HG03159 (cell line): ENCODE data around the gene USH1C.

Experiments
- ATAC-seq: cut with Tn5 transposase; IDR thresholded peaks from one replicate; pipeline ENCODE4 v1.9.1; 2021; ENCODE audit warnings: mild to moderate bottlenecking, moderate library complexity; ENCODE audit not compliant: unreplicated experiment

Gene USH1C

DNA sequence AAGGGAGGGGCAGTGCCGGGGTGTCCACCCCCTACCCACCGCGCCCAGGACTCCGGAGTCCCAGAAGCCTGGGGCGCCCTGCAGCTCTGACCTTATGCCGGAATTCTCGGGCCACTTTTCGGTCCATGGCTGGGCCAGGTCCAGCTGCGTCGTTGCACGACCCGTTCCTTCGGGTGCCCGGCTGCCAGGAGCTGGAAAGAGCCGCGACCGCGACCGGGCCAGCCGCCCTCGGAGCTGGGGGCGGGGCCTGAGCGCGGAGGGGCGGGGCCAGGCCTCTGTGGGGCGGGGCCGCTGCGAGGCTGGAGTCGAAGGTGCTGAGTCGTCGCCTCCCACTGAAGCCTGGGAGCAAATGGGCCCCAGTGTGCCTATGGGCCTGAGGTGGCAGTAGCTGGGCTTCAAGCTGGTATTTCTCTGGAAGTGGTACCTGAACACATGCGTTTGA lies at the start of gene USH1C:
Gene USH1C (minus strand): TSS at position 236 of the 442 bp plus-strand sequence. CDS start 109 bp downstream, at position 127.
- ATAC-seq: no peak

DNA sequence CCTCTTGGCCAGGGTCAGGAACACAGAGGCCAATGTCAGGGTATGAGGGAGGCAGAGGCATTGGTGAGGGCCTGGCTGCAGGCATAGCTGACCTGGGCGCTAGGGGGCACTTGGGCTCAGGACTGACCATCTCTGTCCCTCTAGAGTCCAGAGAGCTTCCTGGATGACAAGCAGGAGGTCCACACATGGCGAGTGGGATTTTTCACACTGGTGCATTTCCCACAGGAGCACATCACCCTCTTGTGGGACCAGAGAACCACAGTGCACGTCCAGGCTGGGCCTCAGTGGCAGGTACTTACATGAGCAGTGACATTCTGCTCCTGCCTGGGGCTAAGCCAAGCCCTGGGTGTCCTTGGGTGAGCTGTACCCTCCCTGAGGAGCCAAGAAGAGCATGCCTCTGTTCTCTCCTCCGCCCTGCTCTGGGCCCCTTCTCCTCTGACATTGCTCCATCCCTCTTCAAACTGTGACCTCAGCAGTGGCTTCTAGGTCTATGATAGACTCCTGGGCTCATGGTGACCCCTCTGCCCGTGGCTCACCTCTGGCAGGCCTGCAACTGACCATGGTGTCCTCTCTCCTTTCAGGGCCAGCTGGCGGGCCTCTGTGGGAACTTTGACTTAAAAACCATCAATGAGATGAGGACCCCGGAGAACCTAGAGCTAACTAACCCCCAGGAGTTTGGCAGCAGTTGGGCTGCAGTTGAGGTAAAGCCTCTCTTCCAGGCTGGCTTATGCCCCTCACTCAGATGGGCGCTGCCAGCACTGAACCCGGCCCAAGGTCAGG lies 49.4 kb upstream of the USH1C start:
- ATAC-seq: no peak

DNA sequence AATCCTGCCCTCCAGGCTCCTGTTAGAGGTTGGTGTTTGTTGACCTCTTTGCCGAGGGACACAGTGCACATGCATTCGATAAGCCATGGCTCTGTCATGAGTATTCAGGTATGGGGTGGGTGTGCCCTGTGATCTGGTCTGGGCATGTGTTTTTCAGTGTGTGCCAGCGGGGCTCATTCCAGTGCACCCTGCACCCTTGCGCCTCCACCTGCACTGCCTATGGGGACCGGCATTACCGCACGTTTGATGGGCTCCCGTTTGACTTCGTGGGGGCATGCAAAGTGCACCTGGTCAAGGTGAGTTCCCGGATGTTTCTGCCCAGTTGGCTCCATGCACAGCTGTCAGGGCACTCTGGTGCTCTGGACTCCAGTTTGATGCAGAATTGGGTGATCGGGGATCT lies 47.1 kb upstream of the USH1C start:
- no peak for ATAC-seq

DNA sequence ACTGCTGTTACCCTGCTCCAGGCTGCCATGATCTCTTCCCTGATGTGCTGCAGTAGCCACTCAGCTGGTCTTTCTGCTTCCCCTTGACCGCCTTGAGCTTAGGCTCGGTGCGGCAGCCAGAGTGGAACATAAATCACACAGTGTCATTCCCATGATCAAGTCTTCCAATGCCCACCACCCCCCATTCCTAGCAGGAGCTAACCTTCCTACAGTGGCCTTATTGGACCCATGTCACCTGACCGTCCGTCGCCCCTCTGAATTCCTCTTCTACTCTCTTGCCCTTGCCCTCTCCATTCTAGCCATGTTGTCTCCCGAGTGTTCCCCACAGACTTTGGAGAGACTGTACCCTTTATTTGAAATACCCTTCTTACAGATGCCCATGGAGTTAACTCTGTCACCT lies 46.2 kb upstream of the USH1C start:
- ATAC-seq: no peak

DNA sequence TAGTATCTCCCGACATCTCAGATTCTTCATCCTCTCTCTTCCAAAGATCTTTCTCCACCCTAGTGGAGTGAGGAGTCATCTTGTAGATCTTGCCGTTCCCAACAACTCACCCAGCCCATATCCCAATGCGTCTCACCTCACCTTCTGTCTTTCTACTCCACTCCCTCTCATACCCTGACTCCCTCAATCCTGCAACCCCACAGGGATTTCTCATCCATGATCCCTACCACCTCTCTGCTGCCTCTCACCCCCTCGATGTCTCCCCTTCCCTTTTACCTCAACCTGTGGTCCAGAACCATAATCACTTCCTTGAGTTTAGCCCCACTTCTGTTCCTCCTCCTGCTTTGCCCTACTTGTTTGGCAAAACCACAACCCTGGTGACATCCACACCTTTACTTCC lies 44.5 kb upstream of the USH1C start:
- ATAC-seq: no peak

DNA sequence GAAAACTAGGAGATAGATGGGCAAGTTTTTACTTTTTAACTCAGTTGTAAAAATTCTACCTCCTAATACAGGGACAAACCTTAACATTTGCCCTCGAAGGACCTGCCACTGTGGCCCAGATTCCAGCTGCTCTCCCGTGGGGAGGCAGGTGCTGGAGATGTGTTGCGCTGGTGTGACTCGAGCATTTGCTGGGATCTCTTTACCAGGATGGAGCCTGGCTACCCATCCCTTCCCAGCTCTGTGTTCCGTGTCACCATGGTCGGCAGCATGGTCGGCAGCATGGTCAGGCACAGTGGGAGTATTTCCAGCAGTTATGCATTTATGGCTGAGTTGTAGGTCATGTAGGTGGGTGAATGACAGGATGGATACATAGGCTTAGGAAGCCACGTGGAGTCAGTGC lies 44.0 kb upstream of the USH1C start:
- ATAC-seq: no peak

DNA sequence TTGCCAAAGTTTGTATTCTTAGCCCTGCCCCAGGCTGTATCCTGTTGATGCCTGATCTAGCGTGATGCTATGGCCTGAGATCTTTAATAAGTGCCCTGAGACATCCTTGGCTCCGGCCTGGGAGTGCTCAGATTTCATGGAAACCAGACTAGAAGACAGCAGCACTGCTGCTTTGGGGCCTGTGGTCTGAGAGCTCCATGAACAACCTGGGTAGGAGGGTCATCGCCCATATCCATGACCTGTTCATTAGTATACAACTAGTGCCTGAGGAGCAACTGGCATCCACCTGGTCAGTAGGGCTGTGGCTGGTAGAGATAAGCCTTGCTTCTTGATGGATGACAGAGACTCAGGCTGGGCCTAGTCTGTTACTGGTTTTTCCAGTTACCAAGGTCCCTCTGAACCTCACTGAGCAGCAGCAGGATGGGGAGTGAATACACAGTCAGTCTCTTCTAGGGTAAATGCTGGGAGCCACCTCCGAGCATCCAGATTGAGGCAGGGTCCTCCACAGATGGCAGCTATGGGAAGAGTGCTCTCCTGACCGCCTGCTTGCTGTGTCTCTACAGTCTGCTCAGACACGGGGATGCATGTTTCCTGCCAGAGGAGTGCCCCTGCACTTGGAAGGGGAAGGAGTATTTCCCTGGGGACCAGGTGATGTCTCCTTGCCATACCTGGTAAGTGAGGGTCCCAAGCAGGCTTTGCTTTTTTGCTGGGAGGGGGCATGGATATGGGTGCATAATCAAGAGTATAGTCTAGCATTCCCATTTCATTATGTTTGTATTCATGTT lies 41.9 kb upstream of the USH1C start:
- no peak for ATAC-seq

DNA sequence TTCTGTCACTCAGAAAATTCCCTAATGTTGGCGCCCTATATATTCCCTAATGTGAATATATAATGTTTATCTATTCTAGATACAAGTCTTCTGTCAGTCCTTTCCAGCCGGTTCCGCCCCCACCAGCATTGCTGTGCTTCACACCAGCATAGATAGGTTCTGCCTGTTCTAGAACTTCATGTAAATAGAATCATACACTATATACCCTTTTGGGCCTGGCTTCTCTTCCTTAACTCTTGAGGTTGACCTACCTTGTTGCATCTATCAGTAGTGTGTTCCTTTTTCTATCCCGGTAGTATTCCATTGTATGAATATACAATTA lies 37.5 kb upstream of the USH1C start:
- ATAC-seq: no peak

DNA sequence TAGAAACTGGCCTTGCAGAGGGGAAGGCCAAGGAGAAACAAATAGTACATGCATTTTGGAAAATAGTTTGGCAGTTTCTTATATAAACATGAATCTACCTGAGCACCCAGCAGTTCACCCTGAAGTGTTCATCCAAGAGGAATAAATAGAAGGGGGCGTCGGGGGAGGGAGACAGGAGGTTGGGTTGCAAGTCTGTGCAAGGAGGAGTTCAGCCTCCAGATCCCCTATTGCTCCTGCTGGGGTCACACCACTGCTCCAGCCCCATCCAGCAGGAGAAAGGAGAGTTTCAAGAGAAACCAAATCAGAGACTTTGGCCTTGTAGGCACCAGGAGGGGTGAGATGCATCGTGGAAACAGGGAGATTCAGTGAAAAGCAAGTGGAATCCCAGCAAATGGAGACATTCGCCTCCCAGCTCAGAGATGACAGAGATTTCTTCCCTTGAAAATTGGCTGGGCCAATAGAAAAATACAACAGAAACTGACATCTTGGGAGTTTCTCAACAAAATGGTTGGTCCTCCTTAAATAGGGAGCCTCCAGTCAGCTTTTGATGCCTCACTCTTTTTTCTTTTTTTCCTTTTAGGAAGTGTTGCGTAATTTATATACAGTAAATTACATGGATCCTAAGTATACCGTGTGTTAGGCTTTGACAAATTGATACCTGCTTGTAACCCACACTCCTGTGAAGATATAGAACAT lies 37.0 kb upstream of the USH1C start:
- no peak for ATAC-seq

DNA sequence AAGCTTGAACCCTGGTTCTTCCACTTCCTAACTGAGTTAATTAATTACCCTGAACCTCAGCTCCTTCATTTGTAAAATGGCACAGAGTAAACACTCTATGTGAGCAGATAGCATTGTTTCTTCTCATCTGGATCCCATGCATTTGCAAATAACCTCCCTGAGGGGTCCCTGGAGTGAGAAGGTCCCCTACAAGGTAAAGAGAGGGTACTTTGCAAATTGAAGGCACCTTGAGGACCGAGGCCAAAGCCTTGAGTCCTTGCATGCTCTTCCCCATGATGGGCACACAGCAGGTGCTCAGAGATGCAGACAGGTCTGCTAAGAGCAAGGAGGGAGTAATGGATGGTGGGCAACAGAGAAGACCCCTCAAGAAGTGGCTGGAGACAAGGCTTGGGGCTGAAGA lies 36.1 kb upstream of the USH1C start:
- ATAC-seq: no peak

DNA sequence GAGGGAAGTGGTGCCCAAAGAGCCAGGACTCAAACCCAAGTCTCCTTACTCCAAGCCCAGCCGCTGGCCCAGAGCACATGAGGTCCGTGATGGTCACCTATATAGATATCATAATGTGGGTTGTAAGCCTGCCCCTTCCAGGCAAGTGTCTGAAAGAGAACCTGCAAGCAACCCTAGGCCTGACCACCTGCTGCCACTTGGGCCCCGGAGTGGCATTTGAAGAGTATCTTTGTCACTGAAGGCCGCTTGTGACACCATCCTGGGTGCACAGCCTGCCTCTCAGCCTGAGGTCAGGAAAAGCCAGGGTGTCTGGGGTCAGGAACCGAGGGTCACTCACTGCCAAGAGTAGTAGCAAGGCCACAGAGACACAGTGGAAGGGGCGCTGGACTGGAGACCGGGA lies 35.2 kb upstream of the USH1C start:
- ATAC-seq: no peak

DNA sequence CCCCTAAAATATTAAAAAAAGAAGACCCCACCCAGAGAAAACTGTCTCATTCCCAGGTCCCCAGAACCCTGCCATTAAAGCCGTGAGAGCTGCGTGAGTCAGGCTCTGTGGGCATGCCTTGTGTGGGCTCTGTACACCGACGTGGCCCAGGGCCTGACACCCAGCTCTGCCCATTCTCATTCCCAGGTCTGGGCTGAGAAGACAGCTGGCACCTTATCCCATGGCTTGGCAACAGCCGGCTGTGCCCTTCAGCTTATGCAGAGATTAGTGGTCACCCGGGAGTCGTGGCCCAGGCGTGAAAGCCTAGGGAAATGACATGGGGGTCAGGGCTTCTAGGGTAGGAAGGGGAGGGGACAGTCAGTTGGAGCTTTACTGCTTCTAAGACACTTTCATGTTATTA lies 34.7 kb upstream of the USH1C start:
- no peak for ATAC-seq

DNA sequence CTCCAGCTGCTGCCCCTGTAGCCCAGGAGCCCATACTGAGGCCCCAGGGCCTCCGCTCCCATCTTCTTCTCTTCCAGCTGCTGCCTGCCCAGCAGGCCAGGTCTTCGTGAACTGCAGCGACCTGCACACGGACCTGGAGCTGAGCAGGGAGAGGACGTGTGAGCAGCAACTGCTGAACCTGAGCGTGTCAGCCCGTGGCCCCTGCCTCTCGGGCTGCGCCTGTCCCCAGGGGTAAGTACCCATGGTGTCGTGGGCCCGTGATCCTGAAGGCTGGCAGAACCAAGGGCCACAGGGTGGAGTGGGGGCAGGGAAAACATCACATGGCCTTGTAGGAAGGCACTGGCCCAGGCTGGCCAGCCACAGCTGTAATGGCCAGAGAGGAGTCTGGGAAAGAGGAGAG lies 34.1 kb upstream of the USH1C start:
- no peak for ATAC-seq

DNA sequence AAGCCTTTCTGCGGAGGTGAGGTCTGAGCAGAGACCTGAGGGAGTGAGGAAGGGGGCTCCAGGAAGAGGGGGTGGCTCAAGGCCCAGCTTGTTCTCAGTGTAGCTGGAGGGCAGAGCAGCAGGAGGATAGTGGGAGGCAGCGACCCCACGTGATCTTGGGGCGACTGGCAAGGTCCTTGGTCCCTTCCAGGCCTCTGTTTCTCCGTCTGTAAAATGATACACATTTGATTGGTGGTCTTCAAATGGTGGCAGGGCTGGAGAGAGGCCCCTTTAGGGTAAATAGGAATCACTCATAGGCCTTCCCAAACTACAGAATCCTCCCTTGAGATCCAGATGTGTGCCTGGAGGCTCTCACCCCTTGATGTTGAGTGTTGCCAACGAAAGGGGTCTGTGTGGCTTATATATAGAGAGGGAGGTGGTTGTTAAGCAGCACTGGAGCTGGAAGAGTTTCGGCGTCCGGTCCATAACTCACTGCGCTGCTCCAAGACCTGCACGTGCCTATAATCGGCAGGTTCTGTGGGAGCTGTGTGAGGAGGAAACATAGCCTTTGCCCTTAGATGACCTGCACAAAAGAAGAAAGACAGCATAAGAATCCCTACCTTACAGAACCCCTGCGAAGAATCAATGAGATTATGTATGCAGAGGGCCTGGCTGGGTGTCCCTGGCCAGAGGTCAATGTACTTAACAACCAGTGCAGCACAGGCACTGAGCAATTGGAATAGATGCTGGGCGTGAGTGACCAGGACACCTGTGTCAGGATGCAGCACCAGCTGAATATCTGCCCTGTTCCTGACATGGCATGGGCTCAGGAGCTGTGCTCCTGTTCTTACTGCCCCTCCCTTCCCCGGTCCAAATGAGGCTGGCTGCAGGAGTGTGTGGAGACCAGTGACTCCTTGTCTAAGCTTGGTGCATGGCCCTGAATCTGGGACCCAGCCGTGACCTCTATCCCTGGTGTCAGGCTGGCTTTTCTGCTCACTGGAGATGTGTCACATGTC lies 31.5 kb upstream of the USH1C start:
- ATAC-seq: no peak

DNA sequence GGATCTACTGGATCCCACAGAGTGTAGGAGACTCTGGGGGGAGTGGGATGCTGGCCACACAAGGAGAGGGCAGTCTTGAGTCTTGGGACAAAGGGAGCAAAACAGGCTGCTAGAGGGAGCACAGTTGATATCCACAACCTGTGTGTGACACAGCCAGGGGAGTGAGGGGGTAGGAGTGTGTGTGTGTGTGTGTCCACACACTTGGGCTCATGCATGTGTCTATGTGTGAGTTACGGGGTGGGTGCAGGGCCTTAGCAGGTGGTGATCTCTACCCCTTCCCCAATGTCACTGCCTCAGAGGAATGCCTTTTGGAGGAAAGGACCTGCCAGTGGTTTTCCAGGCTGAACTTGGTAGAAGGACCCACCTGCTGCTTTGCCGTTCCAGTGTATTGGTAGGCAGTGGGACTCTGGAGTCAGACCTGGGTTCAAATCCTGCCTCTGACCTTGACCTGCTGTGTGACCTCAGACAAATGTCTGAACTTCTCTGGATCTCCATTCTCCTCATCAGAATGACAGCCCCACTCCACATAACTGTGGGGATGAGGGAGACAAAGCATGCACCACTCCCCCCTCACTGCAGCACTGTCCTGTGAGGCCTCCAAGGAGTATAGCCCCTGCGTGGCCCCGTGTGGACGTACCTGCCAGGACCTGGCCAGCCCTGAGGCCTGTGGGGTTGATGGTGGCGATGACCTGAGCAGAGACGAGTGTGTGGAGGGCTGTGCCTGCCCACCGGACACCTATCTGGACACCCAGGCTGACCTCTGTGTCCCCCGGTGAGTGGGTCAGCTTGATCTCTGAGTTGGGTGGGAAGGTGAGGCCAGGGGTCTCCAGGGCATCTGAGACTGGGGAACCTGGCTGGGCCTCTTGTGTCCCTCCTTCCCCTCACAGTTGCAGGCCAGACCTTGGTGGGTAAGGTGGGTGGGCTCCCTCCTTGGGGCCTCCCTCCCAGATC lies 30.2 kb upstream of the USH1C start:
- no peak for ATAC-seq

DNA sequence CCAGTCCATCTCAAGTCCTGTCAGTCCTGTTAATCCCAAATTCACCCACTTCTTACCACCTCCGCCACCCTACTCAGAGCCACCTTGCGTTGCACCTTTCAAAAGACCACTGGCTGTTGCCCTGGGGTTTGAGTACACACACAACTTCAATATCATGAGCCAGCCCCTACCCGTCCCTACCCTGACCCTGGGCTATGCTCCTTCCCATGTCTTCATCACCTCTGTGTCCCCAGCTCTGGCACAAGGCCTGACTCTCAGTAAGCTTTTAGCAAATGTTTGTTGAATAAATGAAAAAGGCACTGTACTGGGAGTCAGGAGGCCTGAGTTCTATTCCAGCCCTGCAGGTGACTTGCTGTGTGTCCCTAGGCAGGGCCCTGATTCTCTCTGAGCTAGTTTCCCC lies 29.3 kb upstream of the USH1C start:
- ATAC-seq: no peak

DNA sequence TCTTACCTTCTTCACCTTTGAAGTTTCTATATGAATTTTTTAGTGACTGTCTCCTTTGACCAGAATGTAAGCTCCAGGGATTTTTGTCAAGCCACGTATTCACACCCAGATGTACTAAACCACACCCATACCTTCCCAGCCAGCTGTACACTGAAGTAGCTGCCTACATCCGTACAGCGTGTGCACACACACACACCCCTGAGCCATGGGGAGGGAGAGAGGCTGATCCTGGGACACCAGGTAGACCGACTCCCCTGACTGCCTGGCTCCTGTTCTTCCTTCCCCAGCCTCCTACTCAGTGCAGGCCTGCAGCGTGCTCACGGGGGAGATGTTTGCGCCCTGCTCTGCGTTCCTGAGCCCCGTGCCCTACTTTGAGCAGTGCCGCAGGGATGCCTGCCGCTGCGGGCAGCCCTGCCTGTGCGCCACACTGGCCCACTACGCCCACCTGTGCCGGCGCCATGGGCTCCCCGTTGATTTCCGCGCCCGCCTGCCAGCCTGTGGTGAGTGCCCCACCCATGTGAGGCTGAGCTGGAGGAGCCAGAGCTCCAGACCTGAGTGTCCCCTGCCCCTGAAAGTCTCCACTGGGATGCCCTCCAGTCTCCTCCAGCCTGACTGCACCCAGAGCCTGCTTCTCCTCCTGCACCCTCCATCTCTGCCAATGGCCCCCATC lies 28.7 kb upstream of the USH1C start:
- ATAC-seq: no peak

DNA sequence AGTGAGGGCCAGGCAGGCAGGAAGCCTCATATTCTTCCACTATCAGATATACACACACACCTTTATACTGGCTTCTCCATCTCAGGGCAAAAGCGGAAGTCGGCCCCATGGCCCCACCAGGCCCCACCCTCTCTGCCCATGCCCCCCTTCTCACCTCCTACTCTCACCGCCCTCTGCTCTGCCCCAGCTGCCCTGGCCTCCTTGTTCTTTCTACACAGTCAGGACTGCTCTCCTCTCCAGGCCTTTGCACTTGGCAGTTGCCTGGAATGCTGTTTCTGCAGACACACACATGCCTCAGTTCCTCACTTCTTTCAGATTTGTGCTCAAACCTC lies 28.1 kb upstream of the USH1C start:
- no peak for ATAC-seq
